GM23338 (cell line): ENCODE data around the gene BICD2. TPM values are rescaled to one million over a fixed set of nuclear protein-coding genes. Genes with fewer than 3 reads are reported as not detected.

Experiments used
- ATAC-seq: fragments of 200-7000 bp; cut with Tn5 transposase; 3 replicates; pipeline ENCODE4 v1.9.1; 2020
- DNase-seq: peaks from one replicate; pipeline ENCODE4 v3.0.0-alpha.2; 2015; ENCODE audit warnings: low spot score
- H2AFZ ChIP-seq: fragments of 200-600 bp; sonication (generic); 2 replicates; pipeline ENCODE4 v1.8.0; 2016; ENCODE audit warnings: antibody characterized with exemption, mild to moderate bottlenecking, moderate library complexity
- H3F3A ChIP-seq: fragments of 200-600 bp; sonication (generic); replicated peaks from 2 replicates; pipeline ENCODE4 v1.8.0; 2017; ENCODE audit warnings: antibody characterized with exemption, mixed run types, low read depth
- H3K27ac ChIP-seq: fragments of 200-600 bp; sonication (generic); 2 replicates; pipeline ENCODE4 v1.6.1; 2016; ENCODE audit warnings: low read depth
- H3K27me3 ChIP-seq: fragments of 200-600 bp; sonication (generic); 2 replicates; pipeline ENCODE4 v1.8.0; 2016; ENCODE audit warnings: mild to moderate bottlenecking, mixed run types, moderate library complexity; ENCODE audit not compliant: insufficient read depth
- H3K36me3 ChIP-seq: fragments of 200-600 bp; sonication (generic); 2 replicates; pipeline ENCODE4 v1.8.0; 2016; ENCODE audit warnings: mild to moderate bottlenecking; ENCODE audit not compliant: insufficient read depth
- H3K4me1 ChIP-seq: fragments of 200-600 bp; sonication (generic); 2 replicates; pipeline ENCODE4 v1.8.0; 2016; ENCODE audit warnings: mild to moderate bottlenecking, moderate library complexity; ENCODE audit not compliant: insufficient read depth
- H3K4me2 ChIP-seq: fragments of 200-600 bp; sonication (generic); 2 replicates; pipeline ENCODE4 v1.7.1; 2017; ENCODE audit warnings: mixed run types
- H3K4me3 ChIP-seq: fragments of 200-600 bp; sonication (generic); 2 replicates; pipeline ENCODE4 v1.6.1; 2016; ENCODE audit warnings: mixed run types
- H3K79me2 ChIP-seq: fragments of 200-600 bp; sonication (generic); replicated peaks from 2 replicates; pipeline ENCODE4 v1.8.0; 2017; ENCODE audit warnings: mild to moderate bottlenecking; ENCODE audit not compliant: insufficient read depth
- H3K9me2 ChIP-seq: fragments of 200-600 bp; sonication (generic); 2 replicates; pipeline ENCODE4 v1.8.0; 2017; ENCODE audit not compliant: insufficient read depth
- H4K20me1 ChIP-seq: fragments of 200-600 bp; sonication (generic); replicated peaks from 2 replicates; pipeline ENCODE4 v1.8.0; 2017; ENCODE audit warnings: mild to moderate bottlenecking; ENCODE audit not compliant: insufficient read depth
- H3K27ac Mint-ChIP-seq: 2 replicates; pipeline ENCODE4 v1.8.0; 2020; ENCODE audit warnings: inconsistent platforms, mild to moderate bottlenecking, moderate library complexity, mixed read lengths
- H3K27me3 Mint-ChIP-seq: 3 replicates; pipeline ENCODE4 v1.8.0; 2022; ENCODE audit warnings: low read depth, mild to moderate bottlenecking, moderate library complexity, mixed read lengths, inconsistent platforms; ENCODE audit not compliant: insufficient read depth, poor library complexity
- H3K36me3 Mint-ChIP-seq: 3 replicates; pipeline ENCODE4 v1.8.0; 2021; ENCODE audit warnings: low read depth, mild to moderate bottlenecking, inconsistent platforms, moderate library complexity, mixed read lengths
- H3K4me1 Mint-ChIP-seq: 3 replicates; pipeline ENCODE4 v1.8.0; 2020; ENCODE audit warnings: mild to moderate bottlenecking, inconsistent platforms, mixed read lengths
- H3K4me3 Mint-ChIP-seq: 3 replicates; pipeline ENCODE4 v1.8.0; 2021; ENCODE audit warnings: moderate library complexity, mild to moderate bottlenecking, inconsistent platforms, mixed read lengths
- H3K9me3 Mint-ChIP-seq: 3 replicates; pipeline ENCODE4 v1.8.0; 2020; ENCODE audit warnings: moderate library complexity, mild to moderate bottlenecking, inconsistent platforms, mixed read lengths
- CREB1 ChIP-seq: fragments of 250-450 bp; sonication (Bioruptor Pico); IDR thresholded peaks from 2 replicates; pipeline ENCODE4 v1.5.0; 2020; ENCODE audit warnings: low read depth, mild to moderate bottlenecking, moderate library complexity
- CTCF ChIP-seq, 2 experiments: fragments of 200-600 bp in 1 of 2; sonication (generic) in 1 of 2; conservative IDR thresholded peaks; 2 replicates each; pipeline versions ENCODE4 v1.5.1 to v1.6.1; 2016 to 2017; ENCODE audit warnings: antibody characterized with exemption in 2 of 2, low read depth in 2 of 2, mild to moderate bottlenecking in 2 of 2, moderate library complexity in 1 of 2
- ETS1 ChIP-seq: IDR thresholded peaks from 2 replicates; pipeline ENCODE4 v1.6.1; 2016; ENCODE audit warnings: antibody characterized with exemption
- EZH2 ChIP-seq: fragments of 200-600 bp; sonication (generic); IDR thresholded peaks from one replicate; pipeline ENCODE4 v1.8.0; 2017; ENCODE audit warnings: antibody characterized with exemption, mild to moderate bottlenecking, low read depth; ENCODE audit not compliant: unreplicated experiment
- EZH2phosphoT487 ChIP-seq: fragments of 200-600 bp; sonication (generic); IDR thresholded peaks from one replicate; pipeline ENCODE4 v1.8.1; 2018; ENCODE audit warnings: antibody characterized with exemption; ENCODE audit not compliant: unreplicated experiment
- JUNB ChIP-seq: IDR thresholded peaks from one replicate; pipeline ENCODE4 v1.6.1; 2016; ENCODE audit warnings: antibody characterized with exemption; ENCODE audit not compliant: unreplicated experiment
- NANOG ChIP-seq: IDR thresholded peaks from 2 replicates; pipeline ENCODE4 v1.6.1; 2016; ENCODE audit warnings: antibody characterized with exemption, borderline replicate concordance
- POLR2AphosphoS5 ChIP-seq: IDR thresholded peaks from 2 replicates; pipeline ENCODE4 v1.6.1; 2016; ENCODE audit warnings: antibody characterized with exemption, low read depth
- REST ChIP-seq: IDR thresholded peaks from one replicate; pipeline ENCODE4 v1.6.1; 2018; ENCODE audit warnings: antibody characterized with exemption; ENCODE audit not compliant: unreplicated experiment
- STAT1 ChIP-seq: IDR thresholded peaks from one replicate; pipeline ENCODE4 v1.6.1; 2016; ENCODE audit warnings: antibody characterized with exemption; ENCODE audit not compliant: unreplicated experiment
- ZNF114 ChIP-seq: fragments of 250-450 bp; sonication (Bioruptor Pico); IDR thresholded peaks from 2 replicates; pipeline ENCODE4 v1.5.0; 2020; ENCODE audit warnings: mild to moderate bottlenecking, moderate library complexity
- ZNF331 ChIP-seq: fragments of 250-450 bp; sonication (Bioruptor Pico); IDR thresholded peaks from 2 replicates; pipeline ENCODE4 v1.5.0; 2020; ENCODE audit warnings: low read depth, mild to moderate bottlenecking, moderate library complexity
- polyA plus RNA-seq: library from polyadenylated mRNA; unstranded; fragments of >200 nt; fragmentation: Nextera tagmentation; extraction: Ambion mirVana; gene quantifications from 2 replicates; pipeline ENCODE4 v1.2.1, GENCODE V29; 2016
- total RNA-seq: library from RNA; depleted of rRNA; stranded (reverse); fragments of >200 nt; shearing (Covaris generic); gene quantifications from 2 replicates; pipeline ENCODE4 v1.2.3, GENCODE V29; 2014

Gene BICD2
- total and polyA plus RNA-seq, 2 experiments from 2014 or later, result 8.7 to 34.3 TPM

GRCh38 chr9:92745881-92746280 is 18.8 kb downstream of the BICD2 start (continued):
- no peak for TF ChIP-seq REST
- TF ChIP-seq EZH2phosphoT487, result no peak
- no peak for TF ChIP-seq STAT1
- no peak for TF ChIP-seq NANOG
- TF ChIP-seq EZH2, result no peak
- no peak for TF ChIP-seq CREB1 (CRISPR knock-in tag)
- no peak for TF ChIP-seq ZNF114
- no peak for TF ChIP-seq POLR2AphosphoS5
- no peak for TF ChIP-seq ZNF331 (CRISPR knock-in tag)
- no peak for TF ChIP-seq CTCF (conservative IDR thresholded peaks at IDR 0.05; ENCODE audit: low read depth in 2 of 2)

GRCh38 chr9:92745331-92745730 is 19.3 kb downstream of the BICD2 start:
- Mint-ChIP-seq H3K36me3 (no peaks in the 10 kb centered on the region; the same call in 2 of the 3 replicates), H3K27me3 (peaks cover 15% of the 10 kb centered on the region), H3K4me1 (peaks cover 41% of the 10 kb centered on the region), H3K4me3 (no peak overlapping the region), H3K9me3 (no peaks in the 10 kb centered on the region), H3K27ac (no peak overlapping the region)
- no peak overlapping the region for H3K4me3 ChIP-seq
- no peaks in the 10 kb centered on the region for H3K27me3 ChIP-seq
- H3K4me1 ChIP-seq, result peaks cover 4% of the 10 kb centered on the region
- peaks cover 95% of the 10 kb centered on the region for H3K79me2 ChIP-seq
- no peaks in the 10 kb centered on the region for H3F3A ChIP-seq
- peaks cover 30% of the 10 kb centered on the region for H4K20me1 ChIP-seq
- H3K9me2 ChIP-seq, result no peaks in the 10 kb centered on the region
- DNase-seq, result no peak
- no peak overlapping the region for H3K27ac ChIP-seq
- no peak overlapping the region for H3K4me2 ChIP-seq
- no peak for ATAC-seq
- H3K36me3 ChIP-seq, result no peaks in the 10 kb centered on the region
- H2AFZ ChIP-seq, result no peak overlapping the region
- TF ChIP-seq JUNB (no peak), EZH2phosphoT487 (no peak), CTCF (conservative IDR thresholded peaks at IDR 0.05; ENCODE audit: low read depth in 2 of 2) (no peak), EZH2 (no peak), STAT1 (no peak), CREB1 (CRISPR knock-in tag) (no peak), ZNF114 (no peak), ETS1 (no peak), ZNF331 (CRISPR knock-in tag) (no peak), REST (no peak), POLR2AphosphoS5 (no peak), NANOG (no peak)
